SK-N-SH treated with all-trans-retinoic acid at 6 μM for 48 hours (cell line): ENCODE measurements around the gene TTC5.

Experiments
- ARNTL ChIP-seq: fragments of 450-650 bp; formaldehyde crosslinking; IDR thresholded peaks from 2 replicates; pipeline ENCODE4 v1.5.0; 2020; ENCODE audit warnings: low read depth, mild to moderate bottlenecking, moderate library complexity, borderline replicate concordance
- CSDC2 ChIP-seq: fragments of 250-450 bp; sonication (Bioruptor Pico); IDR thresholded peaks from 2 replicates; pipeline ENCODE4 v1.5.0; 2020; ENCODE audit warnings: mild to moderate bottlenecking, moderate library complexity
- CSRNP3 ChIP-seq: fragments of 250-450 bp; sonication (Bioruptor Pico); IDR thresholded peaks from 2 replicates; pipeline ENCODE4 v1.5.1; 2021; ENCODE audit warnings: mild to moderate bottlenecking, moderate library complexity
- ESRRG ChIP-seq: fragments of 250-450 bp; sonication (Bioruptor Pico); IDR thresholded peaks from 2 replicates; pipeline ENCODE4 v1.6.1; 2021; ENCODE audit warnings: mild to moderate bottlenecking
- ISL1 ChIP-seq: fragments of 250-450 bp; sonication (Bioruptor Pico); IDR thresholded peaks from 2 replicates; pipeline ENCODE4 v2.1.2; 2022; ENCODE audit warnings: mild to moderate bottlenecking, moderate library complexity
- PATZ1 ChIP-seq: fragments of 250-450 bp; sonication (Bioruptor Pico); IDR thresholded peaks from 2 replicates; pipeline ENCODE4 v1.8.0; 2020; ENCODE audit warnings: mild to moderate bottlenecking, moderate library complexity, borderline replicate concordance
- POU6F1 ChIP-seq: fragments of 250-450 bp; sonication (Bioruptor Pico); IDR thresholded peaks from 2 replicates; pipeline ENCODE4 v1.8.0; 2021; ENCODE audit warnings: low read depth, mild to moderate bottlenecking, moderate library complexity, borderline replicate concordance
- PPARA ChIP-seq: fragments of 250-450 bp; sonication (Bioruptor Pico); IDR thresholded peaks from 2 replicates; pipeline ENCODE4 v1.5.0; 2020; ENCODE audit warnings: mild to moderate bottlenecking, borderline replicate concordance
- RARB ChIP-seq: fragments of 250-450 bp; sonication (Bioruptor Pico); IDR thresholded peaks from 2 replicates; pipeline ENCODE4 v1.8.0; 2021; ENCODE audit warnings: mild to moderate bottlenecking, moderate library complexity
- TSHZ2 ChIP-seq: fragments of 250-450 bp; sonication (Bioruptor Pico); IDR thresholded peaks from 2 replicates; pipeline ENCODE4 v1.5.0; 2020; ENCODE audit warnings: mild to moderate bottlenecking, moderate library complexity
- ZFP30 ChIP-seq: fragments of 450-650 bp; formaldehyde crosslinking; IDR thresholded peaks from 2 replicates; pipeline ENCODE4 v1.5.0; 2022; ENCODE audit warnings: mild to moderate bottlenecking, moderate library complexity

- TF ChIP-seq CSRNP3 (no peak), ARNTL (CRISPR knock-in tag) (no peak), ZFP30 (CRISPR knock-in tag) (no peak), ESRRG (CRISPR knock-in tag) (no peak), POU6F1 (CRISPR knock-in tag) (no peak), PATZ1 (CRISPR knock-in tag) (no peak), RARB (no peak), PPARA (no peak), TSHZ2 (no peak), CSDC2 (no peak), ISL1 (CRISPR knock-in tag) (no peak)
Observed at GRCh38 chr14:20328705-20329104, 23.0 kb upstream of the TTC5 start.
